Measurements from ENCODE around the gene ADGRV1. TPM values are rescaled to one million over a fixed set of nuclear protein-coding genes. Genes with fewer than 3 reads are reported as not detected.

The ADGRV1 gene
- total and polyA plus RNA-seq, 8 donors, result 0.75 to 10.3 (median 4.0) TPM

- DNase-seq, result peak in 1 of 2 donors; percentile 26
- no peaks in the 10 kb centered on the region for H3K27me3 ChIP-seq
- intact Hi-C loops (cut with DNase I; ENCODE audit: low total_unique reads), result no loop called here
- H3K36me3 ChIP-seq, result no peaks in the 10 kb centered on the region
- H3K27ac ChIP-seq, result no peak overlapping the region
- TF ChIP-seq EP300 (IDR thresholded peaks at IDR 0.05), result no peak
- H3K4me3 ChIP-seq, result no peak overlapping the region
- H3K4me1 ChIP-seq, result no peaks in the 10 kb centered on the region
- WGBS, 5 donors, result 59 to 84% (median 74%) methylated on average over 3 of the region's 3 CpGs
- H3K9me3 ChIP-seq, result no peaks in the 10 kb centered on the region
Observed at GRCh38 chr5:90830058-90830457, 271.5 kb downstream of the ADGRV1 start.

- TF ChIP-seq POLR2AphosphoS5 (IDR thresholded peaks at IDR 0.05) (no peak), EP300 (IDR thresholded peaks at IDR 0.05) (no peak), CTCF (IDR thresholded peaks at IDR 0.05) (no peak), POLR2A (IDR thresholded peaks at IDR 0.05) (no peak)
- WGBS, 5 donors, result 80 to 88% (median 86%) methylated on average over 2 of the region's 2 CpGs
- Histone ChIP-seq H3K9me3 (no peaks in the 10 kb centered on the region), H3K36me3 (no peaks in the 10 kb centered on the region), H3K27me3 (no peaks in the 10 kb centered on the region), H3K27ac (no peak overlapping the region), H3K4me1 (no peaks in the 10 kb centered on the region), H3K4me3 (no peak overlapping the region)
- intact Hi-C loops (cut with DNase I; ENCODE audit: low total_unique reads), result no loop called here
- no peak for DNase-seq
Observed at GRCh38 chr5:90833753-90834152, 275.2 kb downstream of the ADGRV1 start.

- no peak for DNase-seq
- TF ChIP-seq EP300 (IDR thresholded peaks at IDR 0.05) (no peak), POLR2A (IDR thresholded peaks at IDR 0.05) (no peak), POLR2AphosphoS5 (IDR thresholded peaks at IDR 0.05) (no peak), CTCF (IDR thresholded peaks at IDR 0.05) (no peak)
- H3K36me3 ChIP-seq, result no peaks in the 10 kb centered on the region
- no peaks in the 10 kb centered on the region for H3K4me1 ChIP-seq
- 80 to 100% (median 94%) methylated on average over 3 of the region's 3 CpGs for WGBS, 5 donors
- no peaks in the 10 kb centered on the region for H3K27me3 ChIP-seq
- H3K9me3 ChIP-seq, result no peaks in the 10 kb centered on the region
- no peak overlapping the region for H3K27ac ChIP-seq
- intact Hi-C loops (cut with DNase I; ENCODE audit: low total_unique reads), result no loop called here
- no peak overlapping the region for H3K4me3 ChIP-seq
Observed at GRCh38 chr5:90834711-90835110, 276.1 kb downstream of the ADGRV1 start.

DNA sequence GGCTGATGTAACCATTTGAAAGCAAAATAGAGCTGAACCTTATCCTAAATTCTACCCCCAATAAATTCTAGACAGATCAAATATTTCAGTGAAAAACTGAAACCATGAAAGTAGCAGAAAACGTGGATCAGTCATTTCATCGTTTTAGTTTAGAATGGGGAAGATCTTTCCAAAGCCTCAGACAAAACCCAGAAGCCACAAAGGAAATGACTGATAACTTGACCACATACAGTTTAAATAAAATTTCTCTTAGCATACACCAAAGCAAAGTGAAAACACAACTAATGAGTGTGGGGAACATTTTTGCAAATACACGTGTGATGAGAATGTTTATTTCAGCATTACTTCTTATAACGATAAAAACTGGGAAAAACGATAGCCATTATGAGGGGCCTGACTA, 284.8 kb downstream of the ADGRV1 start:
- no peaks in the 10 kb centered on the region for H3K36me3 ChIP-seq
- 53 to 73% (median 67%) methylated on average over 5 of the region's 5 CpGs for WGBS, 5 donors
- no peak overlapping the region for H3K4me3 ChIP-seq
- TF ChIP-seq CTCF (IDR thresholded peaks at IDR 0.05), result no peak
- no peak for TF ChIP-seq POLR2A (IDR thresholded peaks at IDR 0.05)
- no peak for TF ChIP-seq POLR2AphosphoS5 (IDR thresholded peaks at IDR 0.05)
- no peak for TF ChIP-seq EP300 (IDR thresholded peaks at IDR 0.05)
- H3K27me3 ChIP-seq, result no peaks in the 10 kb centered on the region
- no peak for DNase-seq
- no peak overlapping the region for H3K27ac ChIP-seq
- no peaks in the 10 kb centered on the region for H3K4me1 ChIP-seq
- no peaks in the 10 kb centered on the region for H3K9me3 ChIP-seq
- intact Hi-C loops (cut with DNase I; ENCODE audit: low total_unique reads), result no loop called here

DNA sequence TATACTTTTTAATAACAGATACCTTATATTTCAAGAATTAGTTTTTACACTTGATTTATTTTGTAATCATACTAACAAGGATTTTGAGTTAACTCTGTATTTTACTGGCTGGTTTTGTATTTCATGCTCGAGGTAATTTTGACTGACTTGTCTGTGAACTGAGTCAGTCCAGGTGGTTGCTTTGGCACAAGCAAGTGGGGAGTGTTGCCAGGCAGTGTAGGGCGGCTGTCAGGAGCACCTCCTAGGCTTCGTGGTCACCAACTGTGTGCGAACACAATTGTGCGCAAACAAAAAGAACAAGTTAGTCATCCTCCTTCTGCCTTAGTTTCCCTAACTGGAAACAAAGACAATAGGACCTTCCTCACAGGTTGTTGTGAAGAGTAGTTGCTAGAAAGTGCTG, 286.3 kb downstream of the ADGRV1 start:
- Histone ChIP-seq H3K4me1 (no peaks in the 10 kb centered on the region), H3K27ac (no peak overlapping the region), H3K27me3 (no peaks in the 10 kb centered on the region), H3K4me3 (no peak overlapping the region), H3K36me3 (no peaks in the 10 kb centered on the region), H3K9me3 (no peaks in the 10 kb centered on the region)
- 31 to 76% (median 59%) methylated on average over 5 of the region's 5 CpGs for WGBS, 5 donors
- TF ChIP-seq CTCF (IDR thresholded peaks at IDR 0.05) (no peak), POLR2AphosphoS5 (IDR thresholded peaks at IDR 0.05) (no peak), EP300 (IDR thresholded peaks at IDR 0.05) (no peak), POLR2A (IDR thresholded peaks at IDR 0.05) (no peak)
- peak in 1 of 2 donors; percentile 27 for DNase-seq
- intact Hi-C loops (cut with DNase I; ENCODE audit: low total_unique reads), result no loop called here

Measured in stomach (tissue), 9 donors.